ENCODE data around the gene TMEM184B. TPM values are rescaled to one million over a fixed set of nuclear protein-coding genes. Genes with fewer than 3 reads are reported as not detected.

TMEM184B gene
- total and polyA plus RNA-seq, 4 donors, result 17.2 to 96.9 (median 71.5) TPM

DNA sequence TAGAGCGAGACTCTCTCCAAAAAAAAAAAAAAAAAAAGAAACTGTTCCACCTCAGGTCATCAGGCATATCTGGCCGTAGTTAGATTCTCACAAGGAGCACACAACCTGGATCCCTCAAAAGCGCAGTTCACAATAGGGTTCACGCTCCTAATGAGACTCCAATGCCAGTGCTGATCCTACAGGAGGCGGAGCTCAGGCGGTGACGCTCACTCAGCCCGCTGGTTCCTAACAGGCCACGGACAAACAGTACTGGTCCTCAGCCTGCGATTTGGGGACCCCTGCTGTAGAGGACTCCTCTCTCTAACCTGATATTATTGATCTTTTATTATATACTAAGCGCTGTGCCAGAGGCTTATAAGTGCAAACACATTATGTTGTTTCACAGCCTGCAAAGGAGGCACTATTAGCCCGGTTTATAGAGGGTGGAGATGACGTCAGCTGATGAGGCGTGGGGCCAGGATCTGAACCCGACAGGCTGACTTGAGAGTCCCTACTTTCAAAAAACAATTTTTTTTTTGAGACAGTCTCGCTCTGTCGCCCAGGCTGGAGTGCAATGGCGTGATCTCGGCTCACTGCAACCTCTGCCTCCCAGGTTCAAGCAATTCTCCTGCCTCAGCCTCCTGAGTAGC is 75.9 kb downstream of the TMEM184B start:
- H3K4me1 ChIP-seq (ENCODE audit: control insufficient read depth in 1 of 2, insufficient read depth in 2 of 2, low read length in 2 of 2), result no peaks in the 10 kb centered on the region
- 56 to 57% methylated on average over 19 of the region's 19 CpGs for WGBS, 2 donors
- DNase-seq (peak in 1 of 2 donors; percentile 86), ATAC-seq (ENCODE audit: low FRiP score) (no peak)
- no peaks in the 10 kb centered on the region for H3K36me3 ChIP-seq (ENCODE audit: control insufficient read depth in 1 of 2, insufficient read depth in 2 of 2, low read length in 1 of 2)
- no peak overlapping the region for H3K4me3 ChIP-seq (ENCODE audit: low read length in 2 of 2)
- H3K27me3 ChIP-seq (ENCODE audit: control insufficient read depth in 1 of 2, insufficient read depth in 2 of 2, low read length in 1 of 2), result no peaks in the 10 kb centered on the region
- H3K9me3 ChIP-seq (ENCODE audit: control insufficient read depth, low read length), result no peaks in the 10 kb centered on the region
- intact Hi-C loops (cut with DNase I), result no loop called here
- H3K27ac ChIP-seq (ENCODE audit: low read depth in 1 of 2, low read length in 2 of 2), result no peak overlapping the region

DNA sequence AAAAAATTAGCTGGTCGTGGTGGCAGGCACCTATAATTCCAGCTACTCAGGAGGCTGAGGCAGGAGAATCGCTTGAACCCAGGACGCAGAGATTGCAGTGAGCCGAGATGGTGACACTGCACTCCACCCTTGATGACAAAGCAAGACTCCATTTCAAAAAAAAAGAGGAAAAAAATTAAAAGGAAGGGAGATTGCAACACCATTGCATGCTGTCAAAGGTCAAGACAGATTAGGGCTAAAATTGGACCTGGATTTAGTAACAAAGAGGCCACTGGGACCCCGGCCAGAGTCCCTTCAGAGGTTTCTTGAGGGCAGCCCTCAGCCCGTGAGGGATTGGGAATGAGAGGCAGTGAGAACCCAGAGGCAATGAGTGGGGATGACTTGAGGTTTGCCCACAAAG is 79.2 kb downstream of the TMEM184B start:
- Histone ChIP-seq H3K27me3 (ENCODE audit: control insufficient read depth in 1 of 2, insufficient read depth in 2 of 2, low read length in 1 of 2) (no peaks in the 10 kb centered on the region), H3K4me3 (ENCODE audit: low read length in 2 of 2) (no peak overlapping the region), H3K36me3 (ENCODE audit: control insufficient read depth in 1 of 2, insufficient read depth in 2 of 2, low read length in 1 of 2) (no peaks in the 10 kb centered on the region), H3K9me3 (ENCODE audit: control insufficient read depth, low read length) (no peaks in the 10 kb centered on the region), H3K27ac (ENCODE audit: low read depth in 1 of 2, low read length in 2 of 2) (no peak overlapping the region), H3K4me1 (ENCODE audit: control insufficient read depth in 1 of 2, insufficient read depth in 2 of 2, low read length in 2 of 2) (no peaks in the 10 kb centered on the region)
- intact Hi-C loops (cut with DNase I), result no loop called here
- WGBS, 2 donors, result 78 to 80% methylated on average over 6 of the region's 6 CpGs
- ATAC-seq (ENCODE audit: low FRiP score) (peak; percentile 38), DNase-seq (no peak)

DNA sequence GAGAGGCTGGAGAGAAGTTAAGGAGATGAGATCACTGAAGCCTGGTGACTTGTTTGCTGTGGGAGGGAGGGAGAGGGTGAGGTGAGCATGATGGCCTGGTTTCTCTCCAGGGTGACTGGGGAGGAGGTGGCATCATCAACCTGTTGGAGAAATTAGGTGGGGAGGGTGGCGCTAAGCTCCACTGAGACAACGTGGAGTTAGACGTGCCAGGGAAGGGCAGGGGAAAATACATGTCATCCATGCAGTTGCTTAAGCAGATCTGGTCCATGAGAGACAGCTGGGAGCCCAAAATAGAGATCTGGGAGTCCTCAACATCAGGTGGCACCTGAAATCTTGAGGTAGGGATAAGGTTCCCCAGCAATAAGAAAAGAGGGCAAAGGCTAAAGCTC is 80.3 kb downstream of the TMEM184B start:
- ATAC-seq (ENCODE audit: low FRiP score) (no peak), DNase-seq (no peak)
- Histone ChIP-seq H3K36me3 (ENCODE audit: control insufficient read depth in 1 of 2, insufficient read depth in 2 of 2, low read length in 1 of 2) (no peaks in the 10 kb centered on the region), H3K9me3 (ENCODE audit: control insufficient read depth, low read length) (no peaks in the 10 kb centered on the region), H3K27ac (ENCODE audit: low read depth in 1 of 2, low read length in 2 of 2) (no peak overlapping the region), H3K4me1 (ENCODE audit: control insufficient read depth in 1 of 2, insufficient read depth in 2 of 2, low read length in 2 of 2) (no peaks in the 10 kb centered on the region), H3K27me3 (ENCODE audit: control insufficient read depth in 1 of 2, insufficient read depth in 2 of 2, low read length in 1 of 2) (no peaks in the 10 kb centered on the region), H3K4me3 (ENCODE audit: low read length in 2 of 2) (no peak overlapping the region)
- intact Hi-C loops (cut with DNase I), result no loop called here
- 87 to 88% methylated on average over 3 of the region's 3 CpGs for WGBS, 2 donors

DNA sequence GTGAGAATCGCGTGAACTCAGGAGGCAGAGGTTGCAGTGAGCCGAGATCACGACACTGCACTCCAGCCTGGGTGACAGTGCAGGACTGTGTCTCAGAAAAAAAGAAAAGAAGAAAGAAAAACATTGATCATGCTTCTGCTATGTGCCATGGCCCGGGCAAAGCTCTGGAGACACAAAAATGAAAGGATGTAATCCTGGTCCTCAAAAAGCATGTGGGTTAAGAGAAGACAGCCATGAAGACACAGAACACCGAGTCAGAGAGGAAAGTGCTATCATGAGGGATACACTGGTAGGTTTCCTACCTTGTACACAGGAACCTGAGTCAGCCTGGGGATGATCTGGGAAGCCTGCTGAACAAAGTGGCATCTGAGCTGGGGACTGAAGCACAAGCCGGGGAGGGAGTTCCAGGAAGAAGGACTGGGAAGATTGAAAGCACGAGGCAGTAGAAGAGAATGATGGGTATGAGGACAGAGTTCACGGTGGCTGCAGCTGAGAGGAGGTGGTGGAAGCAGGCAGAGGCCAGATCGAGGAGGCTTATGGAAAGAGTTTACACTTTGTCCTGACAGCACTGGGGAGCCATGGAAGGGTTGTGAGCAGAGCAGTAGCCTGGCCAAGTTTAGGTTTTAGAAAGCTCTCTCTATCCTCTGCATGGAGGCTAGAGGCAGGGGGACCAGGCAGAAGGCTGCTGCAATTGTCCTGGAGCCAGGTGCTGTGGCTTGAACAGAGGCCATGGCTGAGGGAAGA is 80.9 kb downstream of the TMEM184B start:
- intact Hi-C loops (cut with DNase I), result no loop called here
- Histone ChIP-seq H3K36me3 (ENCODE audit: control insufficient read depth in 1 of 2, insufficient read depth in 2 of 2, low read length in 1 of 2) (no peaks in the 10 kb centered on the region), H3K27me3 (ENCODE audit: control insufficient read depth in 1 of 2, insufficient read depth in 2 of 2, low read length in 1 of 2) (no peaks in the 10 kb centered on the region), H3K27ac (ENCODE audit: low read depth in 1 of 2, low read length in 2 of 2) (no peak overlapping the region), H3K9me3 (ENCODE audit: control insufficient read depth, low read length) (no peaks in the 10 kb centered on the region), H3K4me1 (ENCODE audit: control insufficient read depth in 1 of 2, insufficient read depth in 2 of 2, low read length in 2 of 2) (no peaks in the 10 kb centered on the region), H3K4me3 (ENCODE audit: low read length in 2 of 2) (no peak overlapping the region)
- 51 to 58% methylated on average over 10 of the region's 10 CpGs for WGBS, 2 donors
- DNase-seq (no peak), ATAC-seq (ENCODE audit: low FRiP score) (no peak)

DNA sequence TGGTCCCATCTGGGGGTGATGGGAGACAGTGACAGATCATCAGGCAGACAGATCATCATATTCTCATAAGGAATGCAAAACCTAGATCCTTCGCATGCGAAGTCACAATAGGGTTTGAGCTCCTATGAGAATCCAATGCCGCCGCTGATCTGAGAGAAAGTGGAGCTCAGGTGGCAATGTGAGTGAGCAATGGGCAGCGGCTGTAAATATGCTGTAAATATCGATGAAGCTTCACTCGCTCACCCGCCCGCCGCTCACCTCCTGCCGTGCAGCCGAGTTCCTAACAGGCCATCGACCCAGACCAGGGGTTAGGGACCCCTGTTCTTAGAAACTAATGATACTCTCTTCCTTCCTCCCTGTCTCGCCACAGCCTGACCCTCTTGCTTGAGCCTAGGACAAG is 81.8 kb downstream of the TMEM184B start:
- intact Hi-C loops (cut with DNase I), result no loop called here

DNA sequence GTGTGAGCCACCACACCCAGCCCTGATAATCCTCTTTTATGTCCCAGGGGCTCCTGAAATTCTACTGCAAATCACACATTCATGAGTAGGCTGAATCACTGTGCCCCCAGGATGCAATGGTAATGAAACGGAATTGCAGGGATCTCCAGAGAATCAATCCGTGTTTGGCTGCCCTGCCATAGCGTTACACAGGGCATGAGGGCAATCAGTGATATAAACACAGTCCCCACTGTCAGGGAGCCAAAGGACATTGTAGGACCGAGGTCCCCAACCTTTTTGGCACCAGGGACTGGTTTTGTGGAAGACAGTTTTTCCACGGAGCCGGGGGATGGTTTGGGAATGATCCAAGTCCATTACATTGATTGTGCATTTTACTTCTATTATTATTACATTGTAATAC is 82.2 kb downstream of the TMEM184B start:
- Histone ChIP-seq H3K4me1 (ENCODE audit: control insufficient read depth in 1 of 2, insufficient read depth in 2 of 2, low read length in 2 of 2) (no peaks in the 10 kb centered on the region), H3K27ac (ENCODE audit: low read depth in 1 of 2, low read length in 2 of 2) (no peak overlapping the region), H3K36me3 (ENCODE audit: control insufficient read depth in 1 of 2, insufficient read depth in 2 of 2, low read length in 1 of 2) (no peaks in the 10 kb centered on the region), H3K4me3 (ENCODE audit: low read length in 2 of 2) (no peak overlapping the region), H3K9me3 (ENCODE audit: control insufficient read depth, low read length) (no peaks in the 10 kb centered on the region), H3K27me3 (ENCODE audit: control insufficient read depth in 1 of 2, insufficient read depth in 2 of 2, low read length in 1 of 2) (no peaks in the 10 kb centered on the region)
- intact Hi-C loops (cut with DNase I), result no loop called here
- 64 to 72% methylated on average over 6 of the region's 6 CpGs for WGBS, 2 donors
- no peak for ATAC-seq (ENCODE audit: low FRiP score)
- no peak for DNase-seq

More for the DNA sequence above, 81.8 kb downstream of the TMEM184B start:
- H3K4me3 ChIP-seq (ENCODE audit: low read length in 2 of 2), result no peak overlapping the region
- ATAC-seq (ENCODE audit: low FRiP score) (no peak), DNase-seq (no peak)
- H3K4me1 ChIP-seq (ENCODE audit: control insufficient read depth in 1 of 2, insufficient read depth in 2 of 2, low read length in 2 of 2), result no peaks in the 10 kb centered on the region
- no peaks in the 10 kb centered on the region for H3K27me3 ChIP-seq (ENCODE audit: control insufficient read depth in 1 of 2, insufficient read depth in 2 of 2, low read length in 1 of 2)
- H3K9me3 ChIP-seq (ENCODE audit: control insufficient read depth, low read length), result no peaks in the 10 kb centered on the region
- WGBS, 2 donors, result 94% methylated on average over 14 of the region's 14 CpGs
- no peaks in the 10 kb centered on the region for H3K36me3 ChIP-seq (ENCODE audit: control insufficient read depth in 1 of 2, insufficient read depth in 2 of 2, low read length in 1 of 2)
- H3K27ac ChIP-seq (ENCODE audit: low read depth in 1 of 2, low read length in 2 of 2), result no peak overlapping the region

DNA sequence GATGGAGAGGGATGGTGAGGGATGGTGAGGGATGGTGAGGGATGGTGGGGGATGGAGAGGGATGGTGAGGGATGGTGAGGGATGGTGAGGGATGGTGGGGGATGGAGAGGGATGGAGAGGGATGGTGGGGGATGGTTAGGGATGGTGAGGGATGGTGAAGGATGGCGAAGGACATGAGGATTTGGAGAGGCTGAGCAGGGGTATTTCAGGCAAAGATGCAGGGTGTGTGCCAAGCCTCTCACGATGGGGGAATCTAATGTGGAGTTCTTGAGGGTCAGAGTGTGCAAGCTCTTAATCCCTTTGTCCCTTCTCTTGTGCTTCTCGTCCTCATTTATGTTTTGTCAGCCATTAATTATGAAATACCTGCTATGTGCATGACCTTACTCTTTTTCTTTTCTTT is 83.7 kb downstream of the TMEM184B start:
- Histone ChIP-seq H3K36me3 (ENCODE audit: control insufficient read depth in 1 of 2, insufficient read depth in 2 of 2, low read length in 1 of 2) (no peaks in the 10 kb centered on the region), H3K9me3 (ENCODE audit: control insufficient read depth, low read length) (no peaks in the 10 kb centered on the region), H3K4me3 (ENCODE audit: low read length in 2 of 2) (no peak overlapping the region), H3K4me1 (ENCODE audit: control insufficient read depth in 1 of 2, insufficient read depth in 2 of 2, low read length in 2 of 2) (no peaks in the 10 kb centered on the region), H3K27ac (ENCODE audit: low read depth in 1 of 2, low read length in 2 of 2) (no peak overlapping the region), H3K27me3 (ENCODE audit: control insufficient read depth in 1 of 2, insufficient read depth in 2 of 2, low read length in 1 of 2) (no peaks in the 10 kb centered on the region)
- intact Hi-C loops (cut with DNase I), result no loop called here
- DNase-seq, result no peak
- ATAC-seq (ENCODE audit: low FRiP score), result no peak
- whole genome bisulfite sequencing, 2 donors, result 75 to 76% methylated on average over 3 of the region's 3 CpGs

DNA sequence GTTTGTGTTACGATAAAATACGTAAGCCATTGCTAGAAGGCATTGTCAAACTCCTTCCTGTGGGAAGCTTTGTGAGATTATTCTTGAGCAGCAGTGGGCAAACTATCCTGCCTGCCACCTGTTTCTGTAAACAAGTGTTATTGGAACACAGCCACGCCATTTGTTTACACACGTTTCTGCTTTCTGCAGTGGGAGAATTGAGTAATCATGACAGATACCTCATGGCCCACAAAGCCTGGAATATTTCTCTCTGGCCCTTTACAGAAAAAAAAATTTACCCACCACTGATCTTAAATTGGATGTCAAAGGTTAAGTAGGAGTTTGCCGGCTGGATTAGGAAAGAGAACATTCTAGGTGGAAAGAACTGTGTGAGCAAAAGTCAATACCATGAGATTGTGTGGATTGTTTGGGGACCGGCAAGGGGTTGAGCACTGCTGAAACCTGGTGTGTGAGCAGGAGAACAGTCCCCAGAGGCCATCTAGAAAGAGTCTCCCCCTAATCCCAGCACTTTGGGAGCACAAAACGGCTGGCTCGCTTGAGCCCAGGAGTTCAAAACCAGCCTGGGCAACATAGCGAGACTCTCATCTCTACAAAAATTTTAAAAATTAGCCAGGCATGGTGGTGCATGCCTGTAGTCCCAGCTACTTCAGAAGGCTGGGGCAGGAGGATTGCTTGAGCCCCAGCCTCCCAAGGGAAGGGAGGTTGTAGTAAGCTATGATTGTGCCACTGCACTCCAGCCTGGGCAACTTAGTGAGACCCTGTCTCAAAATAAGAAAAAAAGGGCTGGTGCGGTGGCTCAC is 85.2 kb downstream of the TMEM184B start:
- Histone ChIP-seq H3K27ac (ENCODE audit: low read depth in 1 of 2, low read length in 2 of 2) (no peak overlapping the region), H3K9me3 (ENCODE audit: control insufficient read depth, low read length) (no peaks in the 10 kb centered on the region), H3K27me3 (ENCODE audit: control insufficient read depth in 1 of 2, insufficient read depth in 2 of 2, low read length in 1 of 2) (no peaks in the 10 kb centered on the region), H3K4me3 (ENCODE audit: low read length in 2 of 2) (no peak overlapping the region), H3K36me3 (ENCODE audit: control insufficient read depth in 1 of 2, insufficient read depth in 2 of 2, low read length in 1 of 2) (no peaks in the 10 kb centered on the region), H3K4me1 (ENCODE audit: control insufficient read depth in 1 of 2, insufficient read depth in 2 of 2, low read length in 2 of 2) (no peaks in the 10 kb centered on the region)
- DNase-seq (no peak), ATAC-seq (ENCODE audit: low FRiP score) (no peak)
- intact Hi-C loops (cut with DNase I), result no loop called here
- 71 to 77% methylated on average over 10 of the region's 10 CpGs for WGBS, 2 donors

Measured in aorta (tissue), 5 donors.